Tibial artery (tissue), 4 donors: ENCODE results near the gene SAMD4A.

ENCODE experiments used
- DNase-seq, 2 donors: peaks; one replicate each; pipeline ENCODE4 v3.0.0-alpha.2; 2019
- H3K27ac ChIP-seq, 2 donors: fragments of 200-600 bp; sonication (generic) in 1 of 2; 1 replicate in 1 of 2; 2 replicates in 1 of 2; pipeline ENCODE4 v1.5.1; 2018 to 2019; ENCODE audit warnings: mild to moderate bottlenecking in 1 of 2
- H3K27me3 ChIP-seq, 2 donors: fragments of 200-600 bp; sonication (generic) in 1 of 2; one replicate each; pipeline versions ENCODE4 v1.5.1 to v1.6.0; 2016 to 2019
- H3K36me3 ChIP-seq, 3 donors: fragments of 200-600 bp; sonication (generic) in 2 of 3; one replicate each; pipeline ENCODE4 v1.5.1; 2016 to 2019; ENCODE audit warnings: mild to moderate bottlenecking in 2 of 3
- H3K4me1 ChIP-seq, 4 donors: fragments of 200-600 bp; sonication (generic) in 2 of 4; 1 replicate in 3 of 4; 2 replicates in 1 of 4; pipeline ENCODE4 v1.5.1; 2016 to 2019
- H3K4me3 ChIP-seq, 2 donors: fragments of 200-600 bp; sonication (generic) in 1 of 2; 1 replicate in 1 of 2; 2 replicates in 1 of 2; pipeline ENCODE4 v1.5.1; 2018 to 2019; ENCODE audit warnings: mild to moderate bottlenecking in 2 of 2
- H3K9me3 ChIP-seq, 3 donors: fragments of 200-600 bp; sonication (generic) in 1 of 3; one replicate each; pipeline ENCODE4 v1.5.1; 2016 to 2019
- CTCF ChIP-seq, 2 experiments: fragments of 200-600 bp in 1 of 2; fragments of 450-650 bp in 1 of 2; IDR thresholded peaks; one replicate each; pipeline ENCODE4 v1.5.1; 2017 to 2019; ENCODE audit warnings: antibody characterized with exemption in 2 of 2, mild to moderate bottlenecking in 1 of 2, moderate library complexity in 1 of 2
- intact Hi-C: fragments of 100-400 bp; cut with DNase I; formaldehyde crosslinking; loops from one replicate; pipeline ENCODE4 v1.15.0; 2023; ENCODE audit warnings: low total_unique reads

Gene SAMD4A

GRCh38 chr14:54786838-54787237 lies 219.9 kb downstream of the SAMD4A start:
- TF ChIP-seq CTCF (IDR thresholded peaks at IDR 0.05), result no peak
- no peaks in the 10 kb centered on the region for H3K9me3 ChIP-seq
- no peaks in the 10 kb centered on the region for H3K27me3 ChIP-seq
- H3K36me3 ChIP-seq, result peaks cover 20 to 80% (median 76%) of the 10 kb centered on the region in 3 donors
- H3K4me3 ChIP-seq, result no peak overlapping the region
- no peak for DNase-seq
- intact Hi-C loops, result no loop called here
- peaks cover 0 to 31% (median 22%) of the 10 kb centered on the region in 4 donors for H3K4me1 ChIP-seq
- H3K27ac ChIP-seq, result no peak overlapping the region

GRCh38 chr14:54787261-54787660 lies 220.3 kb downstream of the SAMD4A start:
- no peaks in the 10 kb centered on the region for H3K9me3 ChIP-seq
- H3K27me3 ChIP-seq, result no peaks in the 10 kb centered on the region
- TF ChIP-seq CTCF (IDR thresholded peaks at IDR 0.05), result no peak
- peaks cover 0 to 31% (median 22%) of the 10 kb centered on the region in 4 donors for H3K4me1 ChIP-seq
- H3K27ac ChIP-seq, result no peak overlapping the region
- H3K4me3 ChIP-seq, result no peak overlapping the region
- no peak for DNase-seq
- intact Hi-C loops, result no loop called here
- peaks cover 20 to 80% (median 73%) of the 10 kb centered on the region in 3 donors for H3K36me3 ChIP-seq

- Histone ChIP-seq H3K4me3 (no peak overlapping the region), H3K36me3 (peaks cover 20 to 77% (median 67%) of the 10 kb centered on the region in 3 donors), H3K9me3 (no peaks in the 10 kb centered on the region), H3K27ac (no peak overlapping the region), H3K4me1 (peaks cover 0 to 19% (median 15%) of the 10 kb centered on the region in 4 donors), H3K27me3 (no peaks in the 10 kb centered on the region)
- DNase-seq, result no peak
- TF ChIP-seq CTCF (IDR thresholded peaks at IDR 0.05), result no peak
- intact Hi-C loops, result no loop called here
Observed at GRCh38 chr14:54788701-54789100, 221.8 kb downstream of the SAMD4A start.

GRCh38 chr14:54789166-54789565 lies 222.2 kb downstream of the SAMD4A start:
- DNase-seq, result no peak
- intact Hi-C loops, result no loop called here
- H3K36me3 ChIP-seq, result peaks cover 20 to 77% (median 67%) of the 10 kb centered on the region in 3 donors
- no peaks in the 10 kb centered on the region for H3K9me3 ChIP-seq
- H3K4me1 ChIP-seq, result peaks cover 0 to 14% (median 11%) of the 10 kb centered on the region in 4 donors
- H3K27ac ChIP-seq, result no peak overlapping the region
- no peak for TF ChIP-seq CTCF (IDR thresholded peaks at IDR 0.05)
- no peak overlapping the region for H3K4me3 ChIP-seq
- no peaks in the 10 kb centered on the region for H3K27me3 ChIP-seq

- no peak for DNase-seq
- Histone ChIP-seq H3K4me1 (peaks cover 0 to 7% (median 3%) of the 10 kb centered on the region in 4 donors), H3K27me3 (no peaks in the 10 kb centered on the region), H3K4me3 (no peak overlapping the region), H3K27ac (no peak overlapping the region), H3K9me3 (peaks cover 0 to 4% (median 0%) of the 10 kb centered on the region in 3 donors), H3K36me3 (peaks cover 20 to 69% (median 67%) of the 10 kb centered on the region in 3 donors)
- no peak for TF ChIP-seq CTCF (IDR thresholded peaks at IDR 0.05)
- intact Hi-C loops, result no loop called here
Observed at GRCh38 chr14:54789781-54790480, 223.0 kb downstream of the SAMD4A start.
